H1 (cell line): Measurements from ENCODE around the gene SLC34A1. TPM values are rescaled to one million over a fixed set of nuclear protein-coding genes. Genes with fewer than 3 reads are reported as not detected.
"Not testable (repeated sequence)": the region's sequence is repeated elsewhere in the genome, so short reads cannot be mapped to it uniquely, and the experiment has no call there.

ENCODE experiments used
- CTCF ChIA-PET: fragments of 300-600 bp; sonication (Branson Sonifier 250); formaldehyde crosslinking; loops from one replicate; lab custom pipeline; 2021; ENCODE audit not compliant: partially characterized antibody; lab: Charles Lee
- POLR2A ChIA-PET: fragments of 300-600 bp; sonication (Branson Sonifier 250); formaldehyde crosslinking; loops from one replicate; lab custom pipeline; 2021; ENCODE audit warnings: inconsistent platforms; ENCODE audit not compliant: partially characterized antibody; lab: Charles Lee
- DNase-seq, 2 experiments: peaks; one replicate each; pipeline versions ENCODE4 v3.0.0 to v3.0.0-alpha.2; 2010 to 2022; ENCODE audit warnings: low spot score in 2 of 2, low read depth in 1 of 2, mixed read lengths in 1 of 2
- FAIRE-seq: peaks from 2 replicates; lab custom pipeline; 2011; peaks lifted over from hg19 to GRCh38; lab: Jason Lieb, UNC
- H2AFZ ChIP-seq: 2 replicates; pipeline ENCODE4 v1.8.1; 2012; ENCODE audit warnings: low read length, inconsistent platforms
- H2AK5ac ChIP-seq: 2 replicates; pipeline ENCODE4 v1.6.1; 2013; ENCODE audit warnings: low read depth, low read length
- H2BK120ac ChIP-seq: replicated peaks from 2 replicates; pipeline ENCODE3; 2013; ENCODE audit warnings: low read depth, low read length, inconsistent platforms
- H2BK12ac ChIP-seq: 2 replicates; pipeline ENCODE4 v1.6.1; 2013; ENCODE audit warnings: low read depth, low read length
- H2BK15ac ChIP-seq: 2 replicates; pipeline ENCODE4 v1.6.1; 2013; ENCODE audit warnings: low read length
- H2BK20ac ChIP-seq: 2 replicates; pipeline ENCODE4 v1.6.1; 2013; ENCODE audit warnings: low read length
- H2BK5ac ChIP-seq: 2 replicates; pipeline ENCODE4 v1.6.1; 2013; ENCODE audit warnings: low read depth, low read length
- H3K14ac ChIP-seq: 2 replicates; pipeline ENCODE4 v1.6.1; 2013; ENCODE audit warnings: inconsistent platforms; ENCODE audit not compliant: insufficient read length
- H3K18ac ChIP-seq: 2 replicates; pipeline ENCODE4 v1.6.1; 2013; ENCODE audit warnings: low read length; ENCODE audit errors: extremely low read depth
- H3K23ac ChIP-seq: 2 replicates; pipeline ENCODE4 v1.6.1; 2013; ENCODE audit warnings: inconsistent platforms; ENCODE audit not compliant: insufficient read length
- H3K23me2 ChIP-seq: 2 replicates; pipeline ENCODE4 v1.6.1; 2013; ENCODE audit warnings: low read depth, low read length
- H3K27ac ChIP-seq: 2 replicates; pipeline ENCODE4 v1.6.1; 2011; ENCODE audit warnings: low read depth, low read length, inconsistent platforms
- H3K27me3 ChIP-seq, 4 experiments: replicated peaks in 1 of 4; 1 replicate in 1 of 4; 2 replicates in 3 of 4; pipeline versions ENCODE4 v1.6.1 to v1.8.1; 2011 to 2013; ENCODE audit warnings: low read length in 3 of 4, mild to moderate bottlenecking in 3 of 4, inconsistent platforms in 2 of 4, mixed read lengths in 2 of 4, moderate library complexity in 1 of 4; ENCODE audit not compliant: control insufficient read depth in 3 of 4, insufficient read depth in 3 of 4; ENCODE audit errors: extremely low read depth in 1 of 4
- H3K36me3 ChIP-seq, 4 experiments: 2 replicates each; pipeline versions ENCODE4 v1.6.1 to v1.8.1; 2011 to 2013; ENCODE audit warnings: mild to moderate bottlenecking in 4 of 4, low read length in 3 of 4, moderate library complexity in 2 of 4, control low read depth in 1 of 4, inconsistent platforms in 1 of 4; ENCODE audit not compliant: insufficient read depth in 4 of 4, control insufficient read depth in 2 of 4
- H3K4ac ChIP-seq: replicated peaks from 2 replicates; pipeline ENCODE3; 2013; ENCODE audit warnings: low read length, low read depth, mixed read lengths, inconsistent platforms; ENCODE audit not compliant: insufficient read length
- H3K4me1 ChIP-seq, 4 experiments: replicated peaks in 1 of 4; 1 replicate in 1 of 4; 2 replicates in 3 of 4; pipeline versions ENCODE4 v1.6.1 to v1.8.1; 2011 to 2013; ENCODE audit warnings: low read length in 3 of 4, inconsistent platforms in 2 of 4, mixed read lengths in 1 of 4; ENCODE audit not compliant: insufficient read depth in 4 of 4, control insufficient read depth in 3 of 4
- H3K4me2 ChIP-seq, 2 experiments: 2 replicates each; pipeline versions ENCODE4 v1.6.1 to v1.8.1; 2011 to 2013; ENCODE audit warnings: low read depth in 2 of 2, low read length in 2 of 2, control low read depth in 1 of 2, inconsistent platforms in 1 of 2, mild to moderate bottlenecking in 1 of 2; ENCODE audit not compliant: insufficient read depth in 1 of 2
- H3K4me3 ChIP-seq, 4 experiments: fragments of 200-600, 300-600 bp in 1 of 4; sonication (generic), shearing (Covaris generic), sonication (Bioruptor Twin) in 1 of 4; 2 replicates each; pipeline versions ENCODE4 v1.5.1 to v1.8.1; 2011 to 2016; ENCODE audit warnings: low read length in 4 of 4, low read depth in 3 of 4, control low read depth in 2 of 4, inconsistent platforms in 2 of 4, mild to moderate bottlenecking in 2 of 4, mixed read lengths in 1 of 4, moderate library complexity in 1 of 4; ENCODE audit not compliant: insufficient read depth in 2 of 4; ENCODE audit errors: extremely low read depth in 1 of 4
- H3K56ac ChIP-seq: replicated peaks from 2 replicates; pipeline ENCODE3; 2013; ENCODE audit warnings: low read depth, mild to moderate bottlenecking, mixed read lengths, low read length, inconsistent platforms; ENCODE audit not compliant: insufficient read length
- H3K79me1 ChIP-seq: 2 replicates; pipeline ENCODE4 v1.6.1; 2013; ENCODE audit warnings: low read depth, low read length, control low read depth
- H3K79me2 ChIP-seq, 2 experiments: 2 replicates each; pipeline versions ENCODE4 v1.6.1 to v1.8.1; 2012 to 2013; ENCODE audit warnings: low read length in 2 of 2, mild to moderate bottlenecking in 2 of 2, inconsistent platforms in 1 of 2; ENCODE audit not compliant: insufficient read depth in 2 of 2, control insufficient read depth in 1 of 2
- H3K9ac ChIP-seq, 4 experiments: replicated peaks in 1 of 4; 1 replicate in 1 of 4; 2 replicates in 3 of 4; pipeline versions ENCODE4 v1.6.1 to v1.8.1; 2011 to 2013; ENCODE audit warnings: low read depth in 3 of 4, low read length in 3 of 4, control low read depth in 2 of 4, mild to moderate bottlenecking in 2 of 4, moderate library complexity in 2 of 4, inconsistent platforms in 1 of 4; ENCODE audit errors: extremely low read depth in 1 of 4
- H3K9me3 ChIP-seq, 2 experiments: 2 replicates each; pipeline versions ENCODE4 v1.6.1 to v1.8.1; 2012 to 2013; ENCODE audit warnings: mild to moderate bottlenecking in 2 of 2, moderate library complexity in 2 of 2, control low read depth in 1 of 2, inconsistent platforms in 1 of 2, low read depth in 1 of 2, low read length in 1 of 2, mixed read lengths in 1 of 2; ENCODE audit not compliant: insufficient read depth in 2 of 2
- H4K20me1 ChIP-seq, 2 experiments: replicated peaks in 1 of 2; 2 replicates each; pipeline versions ENCODE3 to v1.8.1; 2011 to 2013; ENCODE audit warnings: inconsistent platforms in 2 of 2, low read length in 2 of 2, mild to moderate bottlenecking in 1 of 2; ENCODE audit not compliant: insufficient read depth in 2 of 2, control insufficient read depth in 1 of 2
- H4K5ac ChIP-seq: 2 replicates; pipeline ENCODE4 v1.6.1; 2013; ENCODE audit warnings: low read length, low read depth, mixed read lengths, inconsistent platforms; ENCODE audit not compliant: insufficient read length
- H4K8ac ChIP-seq: 2 replicates; pipeline ENCODE4 v1.8.0; 2013; ENCODE audit warnings: mild to moderate bottlenecking, moderate library complexity, low read length, inconsistent platforms; ENCODE audit not compliant: insufficient read depth; ENCODE audit errors: extremely low read depth
- H4K91ac ChIP-seq: replicated peaks from 2 replicates; pipeline ENCODE3; 2013; ENCODE audit warnings: low read length, mixed read lengths, inconsistent platforms; ENCODE audit not compliant: insufficient read length
- WGBS, 2 experiments: shearing (Covaris generic) in 1 of 2; methylation state at CpG; one replicate each; pipeline versions ENCODE4 v1.1.6 to v1.1.7; 2013 to 2015; ENCODE audit warnings: low lambda C conversion rate in 2 of 2, mixed read lengths in 2 of 2, inconsistent platforms in 1 of 2, low coverage in 1 of 2, missing lambda C conversion rate in 1 of 2; ENCODE audit not compliant: insufficient replicate concordance in 2 of 2, insufficient coverage in 1 of 2, insufficient read length in 1 of 2; ENCODE audit errors: extremely low coverage in 1 of 2, missing lambda C conversion rate in 1 of 2; 5-methylcytosine and 5-hydroxymethylcytosine counted together
- polyA plus RNA-seq, 7 experiments: library from polyadenylated mRNA; depleted of rRNA in 3 of 7; stranded (reverse) in 5 of 7; unstranded in 2 of 7; fragments of >200 nt in 5 of 7; fragments of 200-250 nt in 2 of 7; gene quantifications; 1 replicate in 5 of 7; 2 replicates in 1 of 7; 4 replicates in 1 of 7; pipeline versions ENCODE4 v1.2.1 to v1.2.3, GENCODE V29; 2011 to 2013; ENCODE audit warnings: missing spikeins in 2 of 7, mixed read lengths in 2 of 7
- total RNA-seq: library from RNA; stranded (reverse); fragmentation: NEBNext Ultra II Directional; extraction: Animal tissue kit (Norgen Biotek cat#: 25700); gene quantifications from 2 replicates; pipeline ENCODE4 v1.2.1, GENCODE V29; 2021

SLC34A1 gene
- total and polyA plus RNA-seq, 2 of the 8 experiments (the other 6 are each of a cell fraction or from before 2014, with no cell fraction given), result not detected

- FAIRE-seq, H4K8ac ChIP-seq, H3K27ac ChIP-seq, H3K4me1 ChIP-seq, H3K14ac ChIP-seq, H3K56ac ChIP-seq, H3K18ac ChIP-seq, H3K36me3 ChIP-seq, H2BK120ac ChIP-seq, H3K9ac ChIP-seq, H3K4me2 ChIP-seq, H3K23ac ChIP-seq, H2BK20ac ChIP-seq, H3K4me3 ChIP-seq, H4K91ac ChIP-seq, H3K4ac ChIP-seq, H2AFZ ChIP-seq, H3K9me3 ChIP-seq, H3K23me2 ChIP-seq, H3K27me3 ChIP-seq, H2BK12ac ChIP-seq, H2BK15ac ChIP-seq, H2BK5ac ChIP-seq, H4K5ac ChIP-seq, H4K20me1 ChIP-seq, DNase-seq, H2AK5ac ChIP-seq: not testable (repeated sequence)
- ChIA-PET POLR2A (interaction anchor here (1.5 kb wide), 1 partner anchor 8 kb away, joined by 8 read pairs; the partner anchor contains the start of gene LMAN2), CTCF (interaction anchor here (1.4 to 1.7 kb wide), 2 partner anchors 23 to 30 kb away, joined by 4 to 5 read pairs; no protein-coding TSS in a partner anchor)
- Histone ChIP-seq H3K79me2 (peaks cover 6 to 56% of the 10 kb centered on the region in 2 experiments), H3K79me1 (peaks cover 14% of the 10 kb centered on the region)
- 94% methylated on average over 14 of the region's 14 CpGs; no CpG with 5 or more reads in 1 of the 2 experiments for WGBS, 2 experiments
These were observed 41.2 kb upstream of the SLC34A1 start for GRCh38 chr5:177343000-177343399.
